SK-N-SH treated with all-trans-retinoic acid at 6 μM for 48 hours (cell line): ENCODE data around the gene OAS2.

Source experiments
- ATAC-seq: fragments of 200-7000 bp; cut with Tn5 transposase; 3 replicates; pipeline ENCODE4 v1.9.1; 2020; ENCODE audit warnings: mild to moderate bottlenecking, moderate library complexity
- ARNTL ChIP-seq: fragments of 450-650 bp; formaldehyde crosslinking; IDR thresholded peaks from 2 replicates; pipeline ENCODE4 v1.5.0; 2020; ENCODE audit warnings: low read depth, mild to moderate bottlenecking, moderate library complexity, borderline replicate concordance
- BACH2 ChIP-seq: fragments of 250-450 bp; sonication (Bioruptor Pico); IDR thresholded peaks from 2 replicates; pipeline ENCODE4 v1.9.0; 2021; ENCODE audit warnings: mild to moderate bottlenecking, borderline replicate concordance
- CREB5 ChIP-seq: fragments of 250-450 bp; sonication (Bioruptor Pico); IDR thresholded peaks from 2 replicates; pipeline ENCODE4 v1.5.1; 2020; ENCODE audit warnings: low read depth, mild to moderate bottlenecking, moderate library complexity
- CSDC2 ChIP-seq: fragments of 250-450 bp; sonication (Bioruptor Pico); IDR thresholded peaks from 2 replicates; pipeline ENCODE4 v1.5.0; 2020; ENCODE audit warnings: mild to moderate bottlenecking, moderate library complexity
- CSRNP3 ChIP-seq: fragments of 250-450 bp; sonication (Bioruptor Pico); IDR thresholded peaks from 2 replicates; pipeline ENCODE4 v1.5.1; 2021; ENCODE audit warnings: mild to moderate bottlenecking, moderate library complexity
- ESRRG ChIP-seq: fragments of 250-450 bp; sonication (Bioruptor Pico); IDR thresholded peaks from 2 replicates; pipeline ENCODE4 v1.6.1; 2021; ENCODE audit warnings: mild to moderate bottlenecking
- GLIS3 ChIP-seq: fragments of 250-450 bp; sonication (Bioruptor Pico); IDR thresholded peaks from 2 replicates; pipeline ENCODE4 v1.5.0; 2020; ENCODE audit warnings: mild to moderate bottlenecking, moderate library complexity
- OSR1 ChIP-seq: fragments of 250-450 bp; sonication (Bioruptor Pico); IDR thresholded peaks from 2 replicates; pipeline ENCODE4 v1.8.0; 2022; ENCODE audit warnings: moderate library complexity, mild to moderate bottlenecking, inconsistent platforms
- POU6F1 ChIP-seq: fragments of 250-450 bp; sonication (Bioruptor Pico); IDR thresholded peaks from 2 replicates; pipeline ENCODE4 v1.8.0; 2021; ENCODE audit warnings: low read depth, mild to moderate bottlenecking, moderate library complexity, borderline replicate concordance
- PPARA ChIP-seq: fragments of 250-450 bp; sonication (Bioruptor Pico); IDR thresholded peaks from 2 replicates; pipeline ENCODE4 v1.5.0; 2020; ENCODE audit warnings: mild to moderate bottlenecking, borderline replicate concordance
- RARB ChIP-seq: fragments of 250-450 bp; sonication (Bioruptor Pico); IDR thresholded peaks from 2 replicates; pipeline ENCODE4 v1.8.0; 2021; ENCODE audit warnings: mild to moderate bottlenecking, moderate library complexity
- TCF4 ChIP-seq: fragments of 250-450 bp; sonication (Bioruptor Pico); IDR thresholded peaks from 2 replicates; pipeline ENCODE4 v1.8.0; 2021; ENCODE audit warnings: mild to moderate bottlenecking, moderate library complexity, borderline replicate concordance
- TOX ChIP-seq: fragments of 250-450 bp; sonication (Bioruptor Pico); IDR thresholded peaks from 2 replicates; pipeline ENCODE4 v1.8.0; 2021; ENCODE audit warnings: mild to moderate bottlenecking, moderate library complexity, borderline replicate concordance
- TSHZ2 ChIP-seq: fragments of 250-450 bp; sonication (Bioruptor Pico); IDR thresholded peaks from 2 replicates; pipeline ENCODE4 v1.5.0; 2020; ENCODE audit warnings: mild to moderate bottlenecking, moderate library complexity
- ZC3H10 ChIP-seq: fragments of 250-450 bp; sonication (Bioruptor Pico); IDR thresholded peaks from 2 replicates; pipeline ENCODE4 v1.5.1; 2021; ENCODE audit warnings: mild to moderate bottlenecking, moderate library complexity
- ZFP3 ChIP-seq: fragments of 250-450 bp; sonication (Bioruptor Pico); IDR thresholded peaks from 2 replicates; pipeline ENCODE4 v1.5.0; 2020; ENCODE audit warnings: mild to moderate bottlenecking, moderate library complexity
- ZFP30 ChIP-seq: fragments of 450-650 bp; formaldehyde crosslinking; IDR thresholded peaks from 2 replicates; pipeline ENCODE4 v1.5.0; 2022; ENCODE audit warnings: mild to moderate bottlenecking, moderate library complexity
- ZNF565 ChIP-seq: fragments of 450-650 bp; formaldehyde crosslinking; conservative IDR thresholded peaks from 2 replicates; pipeline ENCODE4 v1.5.0; 2020; ENCODE audit warnings: low read depth, mild to moderate bottlenecking, moderate library complexity
- ZNF70 ChIP-seq: fragments of 450-650 bp; formaldehyde crosslinking; IDR thresholded peaks from 2 replicates; pipeline ENCODE4 v1.5.0; 2020; ENCODE audit warnings: mild to moderate bottlenecking, moderate library complexity
- ZNF8 ChIP-seq: fragments of 450-650 bp; formaldehyde crosslinking; IDR thresholded peaks from 2 replicates; pipeline ENCODE4 v1.5.0; 2020; ENCODE audit warnings: mild to moderate bottlenecking, moderate library complexity
- TF ChIP-seq, protein P1 (sequence below): fragments of 250-450 bp; sonication (Bioruptor Pico); IDR thresholded peaks from 2 replicates; pipeline ENCODE4 v1.8.0; 2020; ENCODE audit warnings: mild to moderate bottlenecking, moderate library complexity, borderline replicate concordance

Gene OAS2

DNA sequence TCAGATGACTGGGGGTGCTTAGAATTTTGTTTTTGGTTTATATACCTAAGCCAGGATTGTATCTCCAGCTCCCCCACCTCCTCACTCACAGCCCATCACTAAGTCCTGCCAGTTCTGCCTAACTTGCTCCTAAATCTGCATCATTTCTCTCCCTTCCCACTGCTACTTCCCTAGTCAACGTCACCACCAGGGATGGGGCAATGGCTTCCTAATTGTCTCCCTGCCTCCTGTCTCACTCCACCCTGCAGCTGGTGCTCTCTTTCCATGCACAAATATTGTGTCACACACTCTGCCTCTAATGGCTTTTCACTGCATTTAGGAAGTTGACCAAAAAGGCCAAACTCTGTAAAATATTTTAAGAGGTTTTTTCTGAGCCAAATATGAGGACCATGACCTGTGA, 11.5 kb downstream of the OAS2 start:
- no peak for ATAC-seq

DNA sequence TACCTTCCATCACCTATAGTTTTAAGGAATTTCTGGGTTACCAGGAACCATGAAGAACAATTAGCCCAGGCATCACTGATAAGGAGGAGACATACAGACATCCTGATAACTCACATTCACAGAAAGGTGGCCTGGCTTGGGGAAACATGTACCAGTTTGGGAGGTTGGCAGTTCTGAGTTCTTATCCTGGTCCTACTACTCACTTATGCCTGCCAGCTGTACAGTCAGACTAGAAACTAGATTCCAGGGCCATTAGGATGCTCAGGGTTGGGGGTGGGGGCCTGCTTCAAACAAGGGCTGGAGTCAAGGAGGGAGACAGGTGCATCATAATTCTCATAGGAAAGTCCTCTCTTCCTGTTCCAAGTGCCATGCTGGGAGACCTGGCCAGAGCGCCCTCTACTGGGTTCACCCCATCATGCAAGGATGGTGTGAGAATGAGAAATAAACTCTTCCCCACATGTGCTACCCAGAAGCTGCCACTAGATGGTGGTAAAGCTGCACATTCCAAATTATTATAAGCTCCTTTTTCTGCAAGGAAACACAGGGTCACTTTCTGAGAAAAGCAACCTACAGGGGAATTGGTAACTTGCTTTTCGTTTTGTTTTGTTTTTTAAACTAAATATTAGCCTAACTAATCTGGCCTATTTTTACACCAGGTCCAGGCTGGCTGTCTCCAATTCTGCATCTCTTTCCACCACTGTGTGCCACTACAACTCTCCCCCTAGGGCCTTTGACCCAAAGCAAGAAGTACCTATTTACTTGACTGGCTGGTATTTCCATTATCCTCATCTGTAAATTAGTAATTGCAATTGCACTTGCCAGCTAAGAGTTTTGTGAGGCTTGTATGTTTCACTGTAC, 14.5 kb downstream of the OAS2 start:
- ATAC-seq, result peak; percentile 81
- no peak for TF ChIP-seq GLIS3 (CRISPR knock-in tag)
- no peak for TF ChIP-seq ZFP3
- no peak for TF ChIP-seq TCF4 (CRISPR knock-in tag)
- TF ChIP-seq, all 23 proteins: peak for 0

More for the DNA sequence above, 11.5 kb downstream of the OAS2 start:
- TF ChIP-seq ZC3H10 (CRISPR knock-in tag) (no peak), CSDC2 (CRISPR knock-in tag) (no peak), TCF4 (CRISPR knock-in tag) (no peak), POU6F1 (CRISPR knock-in tag) (no peak)
- TF ChIP-seq, all 23 proteins: peak for 0

- TF ChIP-seq ESRRG (CRISPR knock-in tag) (no peak), CSRNP3 (CRISPR knock-in tag) (no peak), TOX (no peak), TCF4 (CRISPR knock-in tag) (no peak), ZNF565 (CRISPR knock-in tag) (no peak), ZFP30 (CRISPR knock-in tag) (no peak), TSHZ2 (no peak)
- TF ChIP-seq, protein P1, sequence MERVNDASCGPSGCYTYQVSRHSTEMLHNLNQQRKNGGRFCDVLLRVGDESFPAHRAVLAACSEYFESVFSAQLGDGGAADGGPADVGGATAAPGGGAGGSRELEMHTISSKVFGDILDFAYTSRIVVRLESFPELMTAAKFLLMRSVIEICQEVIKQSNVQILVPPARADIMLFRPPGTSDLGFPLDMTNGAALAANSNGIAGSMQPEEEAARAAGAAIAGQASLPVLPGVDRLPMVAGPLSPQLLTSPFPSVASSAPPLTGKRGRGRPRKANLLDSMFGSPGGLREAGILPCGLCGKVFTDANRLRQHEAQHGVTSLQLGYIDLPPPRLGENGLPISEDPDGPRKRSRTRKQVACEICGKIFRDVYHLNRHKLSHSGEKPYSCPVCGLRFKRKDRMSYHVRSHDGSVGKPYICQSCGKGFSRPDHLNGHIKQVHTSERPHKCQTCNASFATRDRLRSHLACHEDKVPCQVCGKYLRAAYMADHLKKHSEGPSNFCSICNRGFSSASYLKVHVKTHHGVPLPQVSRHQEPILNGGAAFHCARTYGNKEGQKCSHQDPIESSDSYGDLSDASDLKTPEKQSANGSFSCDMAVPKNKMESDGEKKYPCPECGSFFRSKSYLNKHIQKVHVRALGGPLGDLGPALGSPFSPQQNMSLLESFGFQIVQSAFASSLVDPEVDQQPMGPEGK (CRISPR knock-in tag), result no peak
- no peak for ATAC-seq
These were observed 16.7 kb downstream of the OAS2 start for GRCh38 chr12:112995008-112995407.

DNA sequence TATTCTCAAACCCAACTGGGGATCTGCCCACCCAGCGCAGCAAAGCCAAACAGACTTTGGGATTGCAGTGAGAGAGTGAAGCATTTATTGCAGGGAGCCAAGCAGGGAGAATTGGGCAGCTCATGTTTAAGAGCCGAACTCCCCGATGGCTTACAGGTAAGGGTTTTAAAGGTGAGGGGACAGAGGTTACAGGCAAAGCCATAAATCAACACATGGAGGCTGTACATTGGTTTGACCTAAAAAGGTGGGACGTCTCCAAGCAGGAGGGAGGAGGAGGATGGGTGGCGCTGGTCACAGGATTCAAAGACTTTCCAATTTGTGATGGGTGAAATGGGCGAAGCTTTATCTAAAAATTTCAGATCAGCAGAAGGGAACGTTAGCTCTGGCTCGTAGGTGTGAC, 18.2 kb downstream of the OAS2 start:
- ATAC-seq, result no peak
- no peak for TF ChIP-seq POU6F1 (CRISPR knock-in tag)
- TF ChIP-seq PPARA (CRISPR knock-in tag), result no peak
- no peak for TF ChIP-seq GLIS3 (CRISPR knock-in tag)
- TF ChIP-seq OSR1 (CRISPR knock-in tag), result no peak
- no peak for TF ChIP-seq CREB5 (CRISPR knock-in tag)
- TF ChIP-seq ZNF8, result no peak
- TF ChIP-seq ARNTL (CRISPR knock-in tag), result no peak
- no peak for TF ChIP-seq ZNF70 (CRISPR knock-in tag)
- no peak for TF ChIP-seq BACH2 (CRISPR knock-in tag)
- no peak for TF ChIP-seq CSDC2 (CRISPR knock-in tag)
- no peak for TF ChIP-seq ZFP3
- TF ChIP-seq RARB (CRISPR knock-in tag), result no peak
- no peak for TF ChIP-seq ESRRG (CRISPR knock-in tag)
- TF ChIP-seq, protein P1 (CRISPR knock-in tag), result no peak
- no peak for TF ChIP-seq ZC3H10 (CRISPR knock-in tag)
